HEK293T (cell line): ENCODE data around the gene ATXN2.

Experiments
- BHLHE40 ChIP-seq: fragments of 450-650 bp; IDR thresholded peaks from 2 replicates; pipeline ENCODE4 v1.6.1; 2016; ENCODE audit warnings: mild to moderate bottlenecking, moderate library complexity, borderline replicate concordance
- FOXM1 ChIP-seq: fragments of 450-650 bp; IDR thresholded peaks from 2 replicates; pipeline ENCODE4 v1.6.1; 2017; ENCODE audit warnings: mild to moderate bottlenecking, borderline replicate concordance
- L3MBTL2 ChIP-seq: fragments of 450-650 bp; conservative IDR thresholded peaks from 2 replicates; pipeline ENCODE4 v1.6.1; 2016; ENCODE audit warnings: mild to moderate bottlenecking
- NFRKB ChIP-seq: fragments of 450-650 bp; IDR thresholded peaks from 2 replicates; pipeline ENCODE4 v1.6.1; 2016; ENCODE audit warnings: mild to moderate bottlenecking, moderate library complexity
- SUZ12 ChIP-seq: fragments of 450-650 bp; IDR thresholded peaks from 2 replicates; pipeline ENCODE4 v1.6.1; 2016; ENCODE audit warnings: mild to moderate bottlenecking
- TARDBP ChIP-seq: fragments of 450-650 bp; IDR thresholded peaks from 2 replicates; pipeline ENCODE4 v1.6.1; 2016
- ZNF384 ChIP-seq: fragments of 450-650 bp; IDR thresholded peaks from 2 replicates; pipeline ENCODE4 v1.6.1; 2016
- TF ChIP-seq, protein P1 (sequence below): fragments of 450-650 bp; IDR thresholded peaks from 2 replicates; pipeline ENCODE4 v1.6.1; 2016

DNA sequence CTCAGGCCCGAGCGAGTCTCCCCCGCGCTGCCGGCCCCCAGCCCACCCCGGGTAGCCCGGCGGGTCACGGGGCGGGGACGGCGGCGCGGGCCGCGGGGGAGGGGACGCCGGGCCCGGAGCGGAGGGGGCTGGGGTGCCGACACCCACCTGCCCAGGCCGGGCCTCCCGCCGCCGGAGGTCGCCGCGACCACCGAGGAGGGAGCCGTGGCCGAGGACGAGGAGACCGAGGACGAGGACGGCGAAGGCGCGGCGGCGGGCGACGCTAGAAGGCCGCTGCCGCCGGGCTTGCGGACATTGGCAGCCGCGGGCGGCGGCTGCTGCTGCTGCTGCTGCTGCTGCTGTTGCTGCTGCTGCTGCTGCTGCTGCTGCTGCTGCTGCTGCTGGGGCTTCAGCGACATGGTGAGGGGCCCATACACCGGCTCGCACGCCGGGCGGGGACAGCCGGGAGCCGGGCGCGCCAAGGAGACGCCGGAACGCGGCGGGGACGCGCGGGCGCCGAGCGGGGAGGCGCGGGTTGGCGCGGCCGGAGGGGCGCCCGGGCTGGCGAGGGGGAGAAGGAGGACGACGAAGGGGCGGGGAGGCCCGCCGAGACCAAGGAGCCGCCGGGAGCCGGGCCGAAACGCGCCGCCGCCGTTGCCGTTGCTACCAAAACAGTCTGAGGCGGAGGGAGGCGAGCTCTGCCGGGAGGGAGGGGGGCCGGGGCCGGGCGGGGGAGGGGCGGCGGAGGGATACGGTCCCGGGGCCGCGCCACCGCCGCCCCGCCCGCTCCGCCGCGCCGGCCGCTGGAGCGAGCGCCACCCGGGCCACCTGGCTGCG, at the start of gene ATXN2:
- no peak for TF ChIP-seq NFRKB
- TF ChIP-seq, protein P1, sequence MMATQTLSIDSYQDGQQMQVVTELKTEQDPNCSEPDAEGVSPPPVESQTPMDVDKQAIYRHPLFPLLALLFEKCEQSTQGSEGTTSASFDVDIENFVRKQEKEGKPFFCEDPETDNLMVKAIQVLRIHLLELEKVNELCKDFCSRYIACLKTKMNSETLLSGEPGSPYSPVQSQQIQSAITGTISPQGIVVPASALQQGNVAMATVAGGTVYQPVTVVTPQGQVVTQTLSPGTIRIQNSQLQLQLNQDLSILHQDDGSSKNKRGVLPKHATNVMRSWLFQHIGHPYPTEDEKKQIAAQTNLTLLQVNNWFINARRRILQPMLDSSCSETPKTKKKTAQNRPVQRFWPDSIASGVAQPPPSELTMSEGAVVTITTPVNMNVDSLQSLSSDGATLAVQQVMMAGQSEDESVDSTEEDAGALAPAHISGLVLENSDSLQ: no peak
- no peak for TF ChIP-seq SUZ12
- TF ChIP-seq L3MBTL2: no peak
- no peak for TF ChIP-seq FOXM1
- no peak for TF ChIP-seq ZNF384
- TF ChIP-seq TARDBP: no peak
- no peak for TF ChIP-seq BHLHE40
